HG03442 (cell line): ENCODE results near the gene CABLES2.

Experiments used
- ATAC-seq: cut with Tn5 transposase; IDR thresholded peaks from one replicate; pipeline ENCODE4 v1.9.1; 2021; ENCODE audit warnings: mild to moderate bottlenecking, moderate library complexity; ENCODE audit not compliant: unreplicated experiment

Gene CABLES2

GRCh38 chr20:62418709-62419487 is 11.8 kb upstream of the CABLES2 start:
- no peak for ATAC-seq

GRCh38 chr20:62417981-62418708 is 11.1 kb upstream of the CABLES2 start:
- ATAC-seq, result no peak

- no peak for ATAC-seq
Measured at GRCh38 chr20:62416651-62417637, 9.9 kb upstream of the CABLES2 start.

GRCh38 chr20:62415354-62416111 is 8.4 kb upstream of the CABLES2 start:
- ATAC-seq, result no peak

GRCh38 chr20:62413896-62414481 is 6.9 kb upstream of the CABLES2 start:
- no peak for ATAC-seq

- no peak for ATAC-seq
Measured at GRCh38 chr20:62413025-62413570, 6.0 kb upstream of the CABLES2 start.

- no peak for ATAC-seq
Measured at GRCh38 chr20:62412194-62413024, 5.3 kb upstream of the CABLES2 start.

- no peak for ATAC-seq
Measured at GRCh38 chr20:62411479-62412193, 4.6 kb upstream of the CABLES2 start.

GRCh38 chr20:62410746-62411478 is 3.8 kb upstream of the CABLES2 start:
- no peak for ATAC-seq

- ATAC-seq, result no peak
Measured at GRCh38 chr20:62409931-62410745, 3.1 kb upstream of the CABLES2 start.

- no peak for ATAC-seq
Measured at GRCh38 chr20:62409086-62409853, 2.2 kb upstream of the CABLES2 start.

- ATAC-seq, result no peak
Measured at GRCh38 chr20:62408640-62409039, 1.6 kb upstream of the CABLES2 start.

GRCh38 chr20:62408055-62408454 is 970 bp upstream of the CABLES2 start:
- ATAC-seq, result no peak

- ATAC-seq, result peak; percentile 7
Measured at GRCh38 chr20:62406635-62407176, 379 bp downstream of the CABLES2 start.

- no peak for ATAC-seq
Measured at GRCh38 chr20:62405981-62406513, 1.0 kb downstream of the CABLES2 start.
